Breast epithelium (tissue), 3 donors: Measurements from ENCODE around the gene TMTC2.

Experiments used
- CTCF ChIP-seq, 3 donors: fragments of 450-650 bp; IDR thresholded peaks; one replicate each; pipeline ENCODE4 v1.5.1; 2016 to 2017; ENCODE audit warnings: antibody characterized with exemption in 3 of 3, mild to moderate bottlenecking in 3 of 3, moderate library complexity in 3 of 3
- POLR2A ChIP-seq: fragments of 450-650 bp; IDR thresholded peaks from one replicate; pipeline ENCODE4 v1.6.1; 2016; ENCODE audit warnings: antibody characterized with exemption, mild to moderate bottlenecking, moderate library complexity

- TF ChIP-seq POLR2A (no peak), CTCF (IDR thresholded peaks at IDR 0.05) (no peak)
Observed at GRCh38 chr12:82793751-82794281, 107.1 kb downstream of the TMTC2 start.
